A673 (cell line): ENCODE data around the gene USP53. TPM values are rescaled to one million over a fixed set of nuclear protein-coding genes. Genes with fewer than 3 reads are reported as not detected.

ENCODE experiments used
- BruUV-seq: library from RNA; stranded (reverse); fragments of 400-500 nt; replicated peaks from 2 replicates; lab custom pipeline; 2021; lab: Mats Ljungman, UMichigan
- CTCF ChIA-PET: fragments of 300-600 bp; sonication (Branson Sonifier 250); formaldehyde crosslinking; loops from one replicate; lab custom pipeline; 2022; ENCODE audit warnings: antibody characterized with exemption; lab: Charles Lee
- POLR2A ChIA-PET: fragments of 300-600 bp; sonication (Branson Sonifier 250); formaldehyde crosslinking; loops from one replicate; lab custom pipeline; 2022; ENCODE audit warnings: antibody characterized with exemption; ENCODE audit not compliant: low non-redundant PET; lab: Charles Lee
- DNase-seq: peaks from one replicate; pipeline ENCODE4 v3.0.0-alpha.2; 2015; ENCODE audit warnings: low spot score
- H3K27ac ChIP-seq: fragments of 200-600 bp; sonication (generic); 2 replicates; pipeline ENCODE4 v1.5.1; 2016; ENCODE audit warnings: mixed run types, low read depth, mild to moderate bottlenecking, mixed read lengths, antibody characterized with exemption, low read length; ENCODE audit not compliant: poor library complexity, severe bottlenecking
- H3K27me3 ChIP-seq: fragments of 200-600 bp; sonication (generic); replicated peaks from 2 replicates; pipeline ENCODE4 v1.6.1; 2017; ENCODE audit warnings: mixed run types, low read depth, mild to moderate bottlenecking, mixed read lengths, antibody characterized with exemption, low read length; ENCODE audit not compliant: insufficient read depth, poor library complexity
- H3K36me3 ChIP-seq: fragments of 200-600 bp; sonication (generic); 2 replicates; pipeline ENCODE4 v1.6.1; 2016; ENCODE audit warnings: mixed run types, mild to moderate bottlenecking, mixed read lengths, antibody characterized with exemption, low read length; ENCODE audit not compliant: insufficient read depth, poor library complexity, severe bottlenecking
- H3K4me1 ChIP-seq: fragments of 200-600 bp; sonication (generic); 2 replicates; pipeline ENCODE4 v1.6.1; 2017; ENCODE audit warnings: mixed run types, mild to moderate bottlenecking, mixed read lengths, antibody characterized with exemption, low read length; ENCODE audit not compliant: insufficient read depth, poor library complexity, severe bottlenecking
- H3K4me3 ChIP-seq: fragments of 200-600 bp; sonication (generic); 2 replicates; pipeline ENCODE4 v1.5.1; 2016; ENCODE audit warnings: low read depth, mixed run types, mild to moderate bottlenecking, mixed read lengths, low read length; ENCODE audit not compliant: poor library complexity, severe bottlenecking
- H3K9me3 ChIP-seq: fragments of 200-600 bp; sonication (generic); 2 replicates; pipeline ENCODE4 v1.6.1; 2016; ENCODE audit warnings: mixed run types, low read depth, mild to moderate bottlenecking, mixed read lengths, antibody characterized with exemption, low read length; ENCODE audit not compliant: poor library complexity, severe bottlenecking
- CTCF ChIP-seq: fragments of 300-800, 200-600 bp; sonication (generic); conservative IDR thresholded peaks from 2 replicates; pipeline ENCODE4 v1.5.1; 2017; ENCODE audit warnings: low read depth, mild to moderate bottlenecking, antibody characterized with exemption, low read length, moderate library complexity, mixed read lengths
- EZH2 ChIP-seq: fragments of 200-600 bp; sonication (generic); IDR thresholded peaks from 2 replicates; pipeline ENCODE4 v1.6.1; 2017; ENCODE audit warnings: borderline replicate concordance, low read depth, mild to moderate bottlenecking, mixed read lengths, antibody characterized with exemption, low read length; ENCODE audit not compliant: poor library complexity, severe bottlenecking
- intact Hi-C: fragments of 100-400 bp; cut with micrococcal nuclease; formaldehyde crosslinking; loops from one replicate; pipeline ENCODE4 v1.10.0; 2022; ENCODE audit not compliant: unreplicated experiment
- total RNA-seq: library from RNA; stranded (reverse); gene quantifications from 2 replicates; pipeline ENCODE4 v1.2.3, GENCODE V29; 2021

The USP53 gene
- total RNA-seq, 1 experiment from 2014 or later: 12.2 TPM

GRCh38 chr4:119289313-119289712 is 76.8 kb downstream of the USP53 start:
- no TSS peak for BruUV-seq
- ChIA-PET CTCF (no interaction called here), POLR2A (no interaction called here)
- no peaks in the 10 kb centered on the region for H3K36me3 ChIP-seq
- intact Hi-C loops: loop anchor here (10.0 kb wide), 2 partner anchors 515 to 545 kb away; no protein-coding TSS in a partner anchor
- DNase-seq: no peak
- TF ChIP-seq CTCF: no peak
- TF ChIP-seq EZH2: no peak
- H3K4me1 ChIP-seq: peaks cover 12% of the 10 kb centered on the region
- no peak overlapping the region for H3K27ac ChIP-seq
- no peak overlapping the region for H3K4me3 ChIP-seq
- H3K27me3 ChIP-seq: no peaks in the 10 kb centered on the region
- no peaks in the 10 kb centered on the region for H3K9me3 ChIP-seq

GRCh38 chr4:119290598-119290997 is 78.1 kb downstream of the USP53 start:
- CTCF ChIA-PET: no interaction called here
- Histone ChIP-seq H3K36me3 (no peaks in the 10 kb centered on the region), H3K4me1 (peaks cover 8% of the 10 kb centered on the region), H3K27ac (no peak overlapping the region), H3K9me3 (no peaks in the 10 kb centered on the region), H3K4me3 (no peak overlapping the region), H3K27me3 (no peaks in the 10 kb centered on the region)
- DNase-seq: no peak
- intact Hi-C loops: no loop called here
- POLR2A ChIA-PET: no interaction called here
- BruUV-seq: no TSS peak
- TF ChIP-seq EZH2 (no peak), CTCF (no peak)

GRCh38 chr4:119296356-119296755 is 83.8 kb downstream of the USP53 start:
- intact Hi-C loops: no loop called here
- no peak overlapping the region for H3K27ac ChIP-seq
- DNase-seq: no peak
- peaks cover 10% of the 10 kb centered on the region for H3K4me1 ChIP-seq
- no peaks in the 10 kb centered on the region for H3K9me3 ChIP-seq
- BruUV-seq: no TSS peak
- peaks cover 15% of the 10 kb centered on the region for H3K36me3 ChIP-seq
- H3K27me3 ChIP-seq: no peaks in the 10 kb centered on the region
- TF ChIP-seq EZH2: no peak
- no peak for TF ChIP-seq CTCF
- no peak overlapping the region for H3K4me3 ChIP-seq
- ChIA-PET CTCF (no interaction called here), POLR2A (no interaction called here)
